ENCODE data around the gene GABBR2.
A peak's percentile ranks its signal among the peaks of the same experiment; 100 is the strongest.

GABBR2 gene

GRCh38 chr9:98491231-98491651, 217.5 kb downstream of the GABBR2 start:
- TF ChIP-seq CTCF (IDR thresholded peaks at IDR 0.05; ENCODE audit: low read depth, low read length) = no peak
- no peak for DNase-seq (ENCODE audit: low read depth in 2 of 2)

GRCh38 chr9:98488571-98489312, 220.0 kb downstream of the GABBR2 start:
- no peak overlapping the region for H3K4me3 ChIP-seq (replicated peaks in 1 of 2; ENCODE audit: low read depth in 2 of 2, low read length in 2 of 2)
- peak; percentile 87 to 93 for DNase-seq (ENCODE audit: low read depth in 2 of 2)
- peak; percentile 21 for TF ChIP-seq CTCF (IDR thresholded peaks at IDR 0.05; ENCODE audit: low read depth, low read length)

More at GRCh38 chr9:98491231-98491651, 217.5 kb downstream of the GABBR2 start:
- H3K4me3 ChIP-seq (replicated peaks in 1 of 2; ENCODE audit: low read depth in 2 of 2, low read length in 2 of 2) = no peak overlapping the region

GRCh38 chr9:98485706-98486105, 223.0 kb downstream of the GABBR2 start:
- no peak for TF ChIP-seq CTCF (IDR thresholded peaks at IDR 0.05; ENCODE audit: low read depth, low read length)
- no peak overlapping the region for H3K4me3 ChIP-seq (replicated peaks in 1 of 2; ENCODE audit: low read depth in 2 of 2, low read length in 2 of 2)
- no peak for DNase-seq (ENCODE audit: low read depth in 2 of 2)

GRCh38 chr9:98484162-98484561, 224.6 kb downstream of the GABBR2 start:
- TF ChIP-seq CTCF (IDR thresholded peaks at IDR 0.05; ENCODE audit: low read depth, low read length) = peak; percentile 37
- no peak overlapping the region for H3K4me3 ChIP-seq (replicated peaks in 1 of 2; ENCODE audit: low read depth in 2 of 2, low read length in 2 of 2)
- peak; percentile 60 to 62 for DNase-seq (ENCODE audit: low read depth in 2 of 2)

GRCh38 chr9:98482226-98482625, 226.5 kb downstream of the GABBR2 start:
- peak; percentile 18 to 49 for DNase-seq (ENCODE audit: low read depth in 2 of 2)
- no peak for TF ChIP-seq CTCF (IDR thresholded peaks at IDR 0.05; ENCODE audit: low read depth, low read length)

GRCh38 chr9:98481676-98482075, 227.1 kb downstream of the GABBR2 start:
- no peak for TF ChIP-seq CTCF (IDR thresholded peaks at IDR 0.05; ENCODE audit: low read depth, low read length)
- no peak overlapping the region for H3K4me3 ChIP-seq (replicated peaks in 1 of 2; ENCODE audit: low read depth in 2 of 2, low read length in 2 of 2)
- no peak for DNase-seq (ENCODE audit: low read depth in 2 of 2)

More at GRCh38 chr9:98482226-98482625, 226.5 kb downstream of the GABBR2 start:
- no peak overlapping the region for H3K4me3 ChIP-seq (replicated peaks in 1 of 2; ENCODE audit: low read depth in 2 of 2, low read length in 2 of 2)
